LNCAP (cell line): ENCODE measurements around the gene HOTAIR.

Experiments used
- CTCF ChIP-seq: fragments of 450-650 bp; IDR thresholded peaks from 2 replicates; pipeline ENCODE4 v1.5.1; 2017; ENCODE audit warnings: mild to moderate bottlenecking

The HOTAIR gene

DNA sequence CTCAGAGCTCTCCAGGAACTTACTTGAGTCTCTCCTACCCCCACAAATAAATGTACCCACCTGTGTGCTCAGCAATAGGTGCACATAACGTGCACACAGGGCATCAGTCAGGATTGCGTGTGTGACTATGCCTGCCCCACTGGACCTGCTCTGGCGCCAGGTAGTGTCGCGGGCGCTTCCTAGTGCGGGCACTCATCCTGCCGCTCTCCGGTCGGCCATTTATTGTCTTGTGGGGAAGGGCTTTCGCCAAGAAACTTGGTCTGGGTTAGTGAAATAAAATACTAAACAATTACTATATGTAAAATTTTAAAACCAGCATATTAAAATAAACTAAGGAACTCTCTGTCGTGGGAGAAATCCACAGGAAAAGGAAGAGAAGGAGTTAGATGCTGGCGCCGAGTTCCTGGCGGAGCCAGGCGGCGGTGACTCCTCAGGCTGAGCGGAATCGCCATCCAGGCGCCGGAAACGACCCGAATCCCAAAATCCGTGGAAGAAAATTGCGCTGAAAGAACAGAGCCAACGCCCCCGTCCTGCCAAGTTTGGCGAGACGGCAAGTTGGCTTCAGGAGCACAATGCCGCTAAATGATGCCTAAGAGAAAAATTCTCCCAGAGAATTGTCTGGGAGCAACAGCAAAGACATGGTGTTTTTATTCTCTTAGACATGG is 44.0 kb downstream of the HOTAIR start:
- TF ChIP-seq CTCF = no peak

- TF ChIP-seq CTCF = no peak
Measured at GRCh38 chr12:53929527-53929926, 45.2 kb downstream of the HOTAIR start.

DNA sequence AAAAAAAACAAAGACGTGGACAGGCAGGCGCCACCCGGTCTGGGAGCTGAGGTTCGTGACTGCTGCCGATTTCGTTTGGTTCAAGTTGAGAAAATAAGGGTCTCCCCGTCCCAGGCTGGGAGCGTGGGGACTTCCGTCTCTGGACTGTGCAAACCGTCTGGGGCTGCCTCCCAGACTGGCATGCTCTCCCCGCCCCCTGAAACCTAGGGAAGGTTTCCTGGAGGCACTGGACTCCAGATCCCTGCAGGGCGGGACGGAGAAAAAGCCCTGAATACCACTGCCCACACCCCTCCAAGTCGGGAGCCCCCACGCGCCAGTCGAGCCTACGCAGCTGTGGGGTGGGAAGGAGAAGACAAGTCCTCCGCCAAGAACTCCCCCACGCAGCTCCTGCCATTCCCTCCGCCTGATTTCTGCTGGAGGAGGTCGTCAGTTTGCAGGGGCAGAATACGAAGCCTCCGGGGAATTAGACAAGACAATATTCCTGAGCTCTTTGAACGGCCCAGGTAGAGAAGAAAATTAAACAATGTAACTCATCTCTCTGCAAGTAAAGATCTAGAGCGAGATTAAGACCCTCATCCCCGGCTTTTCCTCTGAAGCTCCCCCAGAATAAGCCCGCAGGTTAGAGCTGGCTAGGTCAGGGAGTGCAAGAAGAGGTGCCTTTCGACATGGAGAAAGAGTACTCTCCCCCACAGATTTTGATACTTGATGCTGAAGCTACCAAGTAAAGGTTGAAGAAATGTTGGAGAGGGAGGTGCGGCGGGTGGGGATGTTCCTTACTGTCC is 46.5 kb downstream of the HOTAIR start:
- no peak for TF ChIP-seq CTCF

GRCh38 chr12:53927220-53928029 is 47.3 kb downstream of the HOTAIR start:
- TF ChIP-seq CTCF = no peak

GRCh38 chr12:53924521-53925405 is 50.0 kb downstream of the HOTAIR start:
- no peak for TF ChIP-seq CTCF

- no peak for TF ChIP-seq CTCF
Measured at GRCh38 chr12:53916788-53917655, 57.7 kb downstream of the HOTAIR start.
